HEK293T (cell line): Measurements from ENCODE around the gene ST8SIA3.

ENCODE experiments used
- FOXK2 ChIP-seq: fragments of 450-650 bp; IDR thresholded peaks from 2 replicates; pipeline ENCODE4 v1.6.1; 2016; ENCODE audit warnings: mild to moderate bottlenecking
- FOXM1 ChIP-seq: fragments of 450-650 bp; IDR thresholded peaks from 2 replicates; pipeline ENCODE4 v1.6.1; 2017; ENCODE audit warnings: mild to moderate bottlenecking, borderline replicate concordance

GRCh38 chr18:57359433-57359832 is 7.1 kb downstream of the ST8SIA3 start:
- TF ChIP-seq FOXK2 (no peak), FOXM1 (no peak)
